ENCODE measurements around the gene C19orf25. TPM values are rescaled to one million over a fixed set of nuclear protein-coding genes. Genes with fewer than 3 reads are reported as not detected.

C19orf25 gene
- total and polyA plus RNA-seq, 2 of the 13 experiments (the other 11 are each of a cell fraction or from before 2014, with no cell fraction given), result 14.2 to 32.4 TPM

DNA sequence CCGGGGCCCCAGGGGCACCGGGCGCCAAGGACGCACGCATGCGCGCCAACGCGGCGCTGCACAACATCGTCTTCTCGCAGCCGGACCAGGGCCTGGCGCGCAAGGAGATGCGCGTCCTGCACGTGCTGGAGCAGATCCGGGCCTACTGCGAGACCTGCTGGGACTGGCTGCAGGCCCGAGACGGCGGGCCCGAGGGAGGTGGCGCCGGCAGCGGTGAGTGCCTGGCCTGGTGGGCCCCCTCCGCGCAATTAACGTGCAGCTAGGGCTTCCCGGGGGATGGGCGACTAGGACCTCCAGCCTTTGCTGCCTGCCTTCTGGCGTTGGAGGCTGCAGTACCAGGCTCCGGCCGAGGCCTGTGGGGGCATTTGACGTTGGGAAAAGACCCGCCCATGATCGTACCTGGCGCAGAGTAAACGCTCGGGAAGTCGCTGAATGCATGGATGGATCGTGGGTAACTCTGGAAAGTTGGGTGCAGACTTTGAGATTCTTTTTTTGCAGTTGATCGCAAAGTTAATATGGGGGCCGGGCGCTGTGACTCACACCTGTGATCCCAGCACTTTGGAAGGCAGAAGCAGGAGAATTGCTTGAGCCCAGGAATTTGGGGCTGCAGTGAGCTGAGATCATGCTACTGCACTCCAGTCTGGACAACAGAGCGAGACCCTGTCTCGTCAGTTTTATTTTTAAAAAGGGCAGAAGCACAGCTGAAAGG, 21.8 kb downstream of the C19orf25 start (continued):
- TF ChIP-seq REL (CRISPR knock-in tag; conservative IDR thresholded peaks at IDR 0.05), result no peak
- TF ChIP-seq ZNF792 (CRISPR knock-in tag; IDR thresholded peaks at IDR 0.05), result no peak
- TF ChIP-seq ZNF12 (CRISPR knock-in tag; IDR thresholded peaks at IDR 0.05), result no peak
- no peak for TF ChIP-seq RARG (CRISPR knock-in tag; IDR thresholded peaks at IDR 0.05; ENCODE audit: low read depth)
- TF ChIP-seq NFE2L1 (CRISPR knock-in tag; IDR thresholded peaks at IDR 0.05; ENCODE audit: borderline replicate concordance), result no peak
- TF ChIP-seq PCBP2 (optimal IDR thresholded peaks at IDR 0.05; ENCODE audit: low read depth, low read length, poor library complexity, severe bottlenecking), result no peak
- TF ChIP-seq AHR (CRISPR knock-in tag; IDR thresholded peaks at IDR 0.05), result no peak
- TF ChIP-seq, protein P1, sequence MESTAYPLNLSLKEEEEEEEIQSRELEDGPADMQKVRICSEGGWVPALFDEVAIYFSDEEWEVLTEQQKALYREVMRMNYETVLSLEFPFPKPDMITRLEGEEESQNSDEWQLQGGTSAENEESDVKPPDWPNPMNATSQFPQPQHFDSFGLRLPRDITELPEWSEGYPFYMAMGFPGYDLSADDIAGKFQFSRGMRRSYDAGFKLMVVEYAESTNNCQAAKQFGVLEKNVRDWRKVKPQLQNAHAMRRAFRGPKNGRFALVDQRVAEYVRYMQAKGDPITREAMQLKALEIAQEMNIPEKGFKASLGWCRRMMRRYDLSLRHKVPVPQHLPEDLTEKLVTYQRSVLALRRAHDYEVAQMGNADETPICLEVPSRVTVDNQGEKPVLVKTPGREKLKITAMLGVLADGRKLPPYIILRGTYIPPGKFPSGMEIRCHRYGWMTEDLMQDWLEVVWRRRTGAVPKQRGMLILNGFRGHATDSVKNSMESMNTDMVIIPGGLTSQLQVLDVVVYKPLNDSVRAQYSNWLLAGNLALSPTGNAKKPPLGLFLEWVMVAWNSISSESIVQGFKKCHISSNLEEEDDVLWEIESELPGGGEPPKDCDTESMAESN (CRISPR knock-in tag; conservative IDR thresholded peaks at IDR 0.05), result no peak; the same call in 1 of the 2 replicates
- TF ChIP-seq ZNF224 (CRISPR knock-in tag; IDR thresholded peaks at IDR 0.05), result no peak
- TF ChIP-seq ZSCAN30 (CRISPR knock-in tag; IDR thresholded peaks at IDR 0.05), result no peak
- no peak for TF ChIP-seq SRY (CRISPR knock-in tag; IDR thresholded peaks at IDR 0.05)
- TF ChIP-seq, protein P2, sequence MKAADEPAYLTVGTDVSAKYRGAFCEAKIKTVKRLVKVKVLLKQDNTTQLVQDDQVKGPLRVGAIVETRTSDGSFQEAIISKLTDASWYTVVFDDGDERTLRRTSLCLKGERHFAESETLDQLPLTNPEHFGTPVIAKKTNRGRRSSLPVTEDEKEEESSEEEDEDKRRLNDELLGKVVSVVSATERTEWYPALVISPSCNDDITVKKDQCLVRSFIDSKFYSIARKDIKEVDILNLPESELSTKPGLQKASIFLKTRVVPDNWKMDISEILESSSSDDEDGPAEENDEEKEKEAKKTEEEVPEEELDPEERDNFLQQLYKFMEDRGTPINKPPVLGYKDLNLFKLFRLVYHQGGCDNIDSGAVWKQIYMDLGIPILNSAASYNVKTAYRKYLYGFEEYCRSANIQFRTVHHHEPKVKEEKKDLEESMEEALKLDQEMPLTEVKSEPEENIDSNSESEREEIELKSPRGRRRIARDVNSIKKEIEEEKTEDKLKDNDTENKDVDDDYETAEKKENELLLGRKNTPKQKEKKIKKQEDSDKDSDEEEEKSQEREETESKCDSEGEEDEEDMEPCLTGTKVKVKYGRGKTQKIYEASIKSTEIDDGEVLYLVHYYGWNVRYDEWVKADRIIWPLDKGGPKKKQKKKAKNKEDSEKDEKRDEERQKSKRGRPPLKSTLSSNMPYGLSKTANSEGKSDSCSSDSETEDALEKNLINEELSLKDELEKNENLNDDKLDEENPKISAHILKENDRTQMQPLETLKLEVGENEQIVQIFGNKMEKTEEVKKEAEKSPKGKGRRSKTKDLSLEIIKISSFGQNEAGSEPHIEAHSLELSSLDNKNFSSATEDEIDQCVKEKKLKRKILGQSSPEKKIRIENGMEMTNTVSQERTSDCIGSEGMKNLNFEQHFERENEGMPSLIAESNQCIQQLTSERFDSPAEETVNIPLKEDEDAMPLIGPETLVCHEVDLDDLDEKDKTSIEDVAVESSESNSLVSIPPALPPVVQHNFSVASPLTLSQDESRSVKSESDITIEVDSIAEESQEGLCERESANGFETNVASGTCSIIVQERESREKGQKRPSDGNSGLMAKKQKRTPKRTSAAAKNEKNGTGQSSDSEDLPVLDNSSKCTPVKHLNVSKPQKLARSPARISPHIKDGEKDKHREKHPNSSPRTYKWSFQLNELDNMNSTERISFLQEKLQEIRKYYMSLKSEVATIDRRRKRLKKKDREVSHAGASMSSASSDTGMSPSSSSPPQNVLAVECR (CRISPR knock-in tag; IDR thresholded peaks at IDR 0.05; ENCODE audit: borderline replicate concordance), result no peak; the same call in 1 of the 2 replicates
- peak; percentile 96 for TF ChIP-seq AGO2 (optimal IDR thresholded peaks at IDR 0.05; ENCODE audit: low read depth, low read length)
- TF ChIP-seq ZNF746 (CRISPR knock-in tag; IDR thresholded peaks at IDR 0.05), result no peak
- no peak for TF ChIP-seq ATAD3A (CRISPR knock-in tag; IDR thresholded peaks at IDR 0.05)
- TF ChIP-seq ZNF232 (CRISPR knock-in tag; IDR thresholded peaks at IDR 0.05; ENCODE audit: borderline replicate concordance), result no peak
- TF ChIP-seq TCF12 (IDR thresholded peaks at IDR 0.05), result no peak
- no peak for TF ChIP-seq TCF12 (CRISPR knock-in tag; IDR thresholded peaks at IDR 0.05)
- TF ChIP-seq ZNF891 (CRISPR knock-in tag; IDR thresholded peaks at IDR 0.05), result no peak
- 0 out of 2 replicates have a peak, but pooled peaks have one; percentile 34 for TF ChIP-seq SAFB2 (CRISPR knock-in tag; IDR thresholded peaks at IDR 0.05; ENCODE audit: borderline replicate concordance, low read depth)
- 0 out of 2 replicates have a peak, but pooled peaks have one; percentile 49 for TF ChIP-seq ATF7-NPFF (CRISPR knock-in tag; IDR thresholded peaks at IDR 0.05; ENCODE audit: low read depth)
- no peak for TF ChIP-seq SP5 (CRISPR knock-in tag; IDR thresholded peaks at IDR 0.05; ENCODE audit: borderline replicate concordance, low read depth)
- TF ChIP-seq, protein P3, sequence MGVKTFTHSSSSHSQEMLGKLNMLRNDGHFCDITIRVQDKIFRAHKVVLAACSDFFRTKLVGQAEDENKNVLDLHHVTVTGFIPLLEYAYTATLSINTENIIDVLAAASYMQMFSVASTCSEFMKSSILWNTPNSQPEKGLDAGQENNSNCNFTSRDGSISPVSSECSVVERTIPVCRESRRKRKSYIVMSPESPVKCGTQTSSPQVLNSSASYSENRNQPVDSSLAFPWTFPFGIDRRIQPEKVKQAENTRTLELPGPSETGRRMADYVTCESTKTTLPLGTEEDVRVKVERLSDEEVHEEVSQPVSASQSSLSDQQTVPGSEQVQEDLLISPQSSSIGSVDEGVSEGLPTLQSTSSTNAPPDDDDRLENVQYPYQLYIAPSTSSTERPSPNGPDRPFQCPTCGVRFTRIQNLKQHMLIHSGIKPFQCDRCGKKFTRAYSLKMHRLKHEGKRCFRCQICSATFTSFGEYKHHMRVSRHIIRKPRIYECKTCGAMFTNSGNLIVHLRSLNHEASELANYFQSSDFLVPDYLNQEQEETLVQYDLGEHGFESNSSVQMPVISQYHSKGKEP (CRISPR knock-in tag; IDR thresholded peaks at IDR 0.05), result no peak
- TF ChIP-seq DPF2 (CRISPR knock-in tag; IDR thresholded peaks at IDR 0.05; ENCODE audit: borderline replicate concordance, low read depth), result no peak
